H1 (cell line): ENCODE results near the gene CPLX1. TPM values are rescaled to one million over a fixed set of nuclear protein-coding genes. Genes with fewer than 3 reads are reported as not detected.

ENCODE experiments used
- CTCF ChIA-PET: fragments of 300-600 bp; sonication (Branson Sonifier 250); formaldehyde crosslinking; loops from one replicate; lab custom pipeline; 2021; ENCODE audit not compliant: partially characterized antibody; lab: Charles Lee
- POLR2A ChIA-PET: fragments of 300-600 bp; sonication (Branson Sonifier 250); formaldehyde crosslinking; loops from one replicate; lab custom pipeline; 2021; ENCODE audit warnings: inconsistent platforms; ENCODE audit not compliant: partially characterized antibody; lab: Charles Lee
- DNase-seq, 2 experiments: peaks; one replicate each; pipeline versions ENCODE4 v3.0.0 to v3.0.0-alpha.2; 2010 to 2022; ENCODE audit warnings: low spot score in 2 of 2, low read depth in 1 of 2, mixed read lengths in 1 of 2
- FAIRE-seq: peaks from 2 replicates; lab custom pipeline; 2011; peaks lifted over from hg19 to GRCh38; lab: Jason Lieb, UNC
- H2AFZ ChIP-seq: 2 replicates; pipeline ENCODE4 v1.8.1; 2012; ENCODE audit warnings: low read length, inconsistent platforms
- H2AK5ac ChIP-seq: 2 replicates; pipeline ENCODE4 v1.6.1; 2013; ENCODE audit warnings: low read depth, low read length
- H2BK120ac ChIP-seq: replicated peaks from 2 replicates; pipeline ENCODE3; 2013; ENCODE audit warnings: low read depth, low read length, inconsistent platforms
- H2BK12ac ChIP-seq: 2 replicates; pipeline ENCODE4 v1.6.1; 2013; ENCODE audit warnings: low read depth, low read length
- H2BK15ac ChIP-seq: 2 replicates; pipeline ENCODE4 v1.6.1; 2013; ENCODE audit warnings: low read length
- H2BK20ac ChIP-seq: 2 replicates; pipeline ENCODE4 v1.6.1; 2013; ENCODE audit warnings: low read length
- H2BK5ac ChIP-seq: 2 replicates; pipeline ENCODE4 v1.6.1; 2013; ENCODE audit warnings: low read depth, low read length
- H3K14ac ChIP-seq: 2 replicates; pipeline ENCODE4 v1.6.1; 2013; ENCODE audit warnings: inconsistent platforms; ENCODE audit not compliant: insufficient read length
- H3K18ac ChIP-seq: 2 replicates; pipeline ENCODE4 v1.6.1; 2013; ENCODE audit warnings: low read length; ENCODE audit errors: extremely low read depth
- H3K23ac ChIP-seq: 2 replicates; pipeline ENCODE4 v1.6.1; 2013; ENCODE audit warnings: inconsistent platforms; ENCODE audit not compliant: insufficient read length
- H3K23me2 ChIP-seq: 2 replicates; pipeline ENCODE4 v1.6.1; 2013; ENCODE audit warnings: low read depth, low read length
- H3K27ac ChIP-seq: 2 replicates; pipeline ENCODE4 v1.6.1; 2011; ENCODE audit warnings: low read depth, low read length, inconsistent platforms
- H3K27me3 ChIP-seq, 4 experiments: replicated peaks in 1 of 4; 1 replicate in 1 of 4; 2 replicates in 3 of 4; pipeline versions ENCODE4 v1.6.1 to v1.8.1; 2011 to 2013; ENCODE audit warnings: low read length in 3 of 4, mild to moderate bottlenecking in 3 of 4, inconsistent platforms in 2 of 4, mixed read lengths in 2 of 4, moderate library complexity in 1 of 4; ENCODE audit not compliant: control insufficient read depth in 3 of 4, insufficient read depth in 3 of 4; ENCODE audit errors: extremely low read depth in 1 of 4
- H3K36me3 ChIP-seq, 4 experiments: 2 replicates each; pipeline versions ENCODE4 v1.6.1 to v1.8.1; 2011 to 2013; ENCODE audit warnings: mild to moderate bottlenecking in 4 of 4, low read length in 3 of 4, moderate library complexity in 2 of 4, control low read depth in 1 of 4, inconsistent platforms in 1 of 4; ENCODE audit not compliant: insufficient read depth in 4 of 4, control insufficient read depth in 2 of 4
- H3K4ac ChIP-seq: replicated peaks from 2 replicates; pipeline ENCODE3; 2013; ENCODE audit warnings: low read length, low read depth, mixed read lengths, inconsistent platforms; ENCODE audit not compliant: insufficient read length
- H3K4me1 ChIP-seq, 4 experiments: replicated peaks in 1 of 4; 1 replicate in 1 of 4; 2 replicates in 3 of 4; pipeline versions ENCODE4 v1.6.1 to v1.8.1; 2011 to 2013; ENCODE audit warnings: low read length in 3 of 4, inconsistent platforms in 2 of 4, mixed read lengths in 1 of 4; ENCODE audit not compliant: insufficient read depth in 4 of 4, control insufficient read depth in 3 of 4
- H3K4me2 ChIP-seq, 2 experiments: 2 replicates each; pipeline versions ENCODE4 v1.6.1 to v1.8.1; 2011 to 2013; ENCODE audit warnings: low read depth in 2 of 2, low read length in 2 of 2, control low read depth in 1 of 2, inconsistent platforms in 1 of 2, mild to moderate bottlenecking in 1 of 2; ENCODE audit not compliant: insufficient read depth in 1 of 2
- H3K4me3 ChIP-seq, 4 experiments: fragments of 200-600, 300-600 bp in 1 of 4; sonication (generic), shearing (Covaris generic), sonication (Bioruptor Twin) in 1 of 4; 2 replicates each; pipeline versions ENCODE4 v1.5.1 to v1.8.1; 2011 to 2016; ENCODE audit warnings: low read length in 4 of 4, low read depth in 3 of 4, control low read depth in 2 of 4, inconsistent platforms in 2 of 4, mild to moderate bottlenecking in 2 of 4, mixed read lengths in 1 of 4, moderate library complexity in 1 of 4; ENCODE audit not compliant: insufficient read depth in 2 of 4; ENCODE audit errors: extremely low read depth in 1 of 4
- H3K56ac ChIP-seq: replicated peaks from 2 replicates; pipeline ENCODE3; 2013; ENCODE audit warnings: low read depth, mild to moderate bottlenecking, mixed read lengths, low read length, inconsistent platforms; ENCODE audit not compliant: insufficient read length
- H3K79me1 ChIP-seq: 2 replicates; pipeline ENCODE4 v1.6.1; 2013; ENCODE audit warnings: low read depth, low read length, control low read depth
- H3K79me2 ChIP-seq, 2 experiments: 2 replicates each; pipeline versions ENCODE4 v1.6.1 to v1.8.1; 2012 to 2013; ENCODE audit warnings: low read length in 2 of 2, mild to moderate bottlenecking in 2 of 2, inconsistent platforms in 1 of 2; ENCODE audit not compliant: insufficient read depth in 2 of 2, control insufficient read depth in 1 of 2
- H3K9ac ChIP-seq, 4 experiments: replicated peaks in 1 of 4; 1 replicate in 1 of 4; 2 replicates in 3 of 4; pipeline versions ENCODE4 v1.6.1 to v1.8.1; 2011 to 2013; ENCODE audit warnings: low read depth in 3 of 4, low read length in 3 of 4, control low read depth in 2 of 4, mild to moderate bottlenecking in 2 of 4, moderate library complexity in 2 of 4, inconsistent platforms in 1 of 4; ENCODE audit errors: extremely low read depth in 1 of 4
- H3K9me3 ChIP-seq, 2 experiments: 2 replicates each; pipeline versions ENCODE4 v1.6.1 to v1.8.1; 2012 to 2013; ENCODE audit warnings: mild to moderate bottlenecking in 2 of 2, moderate library complexity in 2 of 2, control low read depth in 1 of 2, inconsistent platforms in 1 of 2, low read depth in 1 of 2, low read length in 1 of 2, mixed read lengths in 1 of 2; ENCODE audit not compliant: insufficient read depth in 2 of 2
- H4K20me1 ChIP-seq, 2 experiments: replicated peaks in 1 of 2; 2 replicates each; pipeline versions ENCODE3 to v1.8.1; 2011 to 2013; ENCODE audit warnings: inconsistent platforms in 2 of 2, low read length in 2 of 2, mild to moderate bottlenecking in 1 of 2; ENCODE audit not compliant: insufficient read depth in 2 of 2, control insufficient read depth in 1 of 2
- H4K5ac ChIP-seq: 2 replicates; pipeline ENCODE4 v1.6.1; 2013; ENCODE audit warnings: low read length, low read depth, mixed read lengths, inconsistent platforms; ENCODE audit not compliant: insufficient read length
- H4K8ac ChIP-seq: 2 replicates; pipeline ENCODE4 v1.8.0; 2013; ENCODE audit warnings: mild to moderate bottlenecking, moderate library complexity, low read length, inconsistent platforms; ENCODE audit not compliant: insufficient read depth; ENCODE audit errors: extremely low read depth
- H4K91ac ChIP-seq: replicated peaks from 2 replicates; pipeline ENCODE3; 2013; ENCODE audit warnings: low read length, mixed read lengths, inconsistent platforms; ENCODE audit not compliant: insufficient read length
- ASH2L ChIP-seq: fragments of 200-600, 300-600 bp; sonication (generic); IDR thresholded peaks from one replicate; pipeline ENCODE4 v1.7.1; 2017; ENCODE audit warnings: low read length
- BCL11A ChIP-seq, 2 experiments: IDR thresholded peaks; one replicate each; pipeline ENCODE4 v1.6.1; 2011; ENCODE audit warnings: low read depth in 2 of 2, low read length in 2 of 2, mild to moderate bottlenecking in 2 of 2
- EGR1 ChIP-seq: IDR thresholded peaks from 2 replicates; pipeline ENCODE4 v1.6.1; 2011; ENCODE audit warnings: low read depth, low read length, borderline replicate concordance
- EP300 ChIP-seq, 2 experiments: IDR thresholded peaks; 1 replicate in 1 of 2; 2 replicates in 1 of 2; pipeline ENCODE4 v1.6.1; 2011 to 2012; ENCODE audit warnings: low read depth in 2 of 2, low read length in 2 of 2, mild to moderate bottlenecking in 2 of 2, borderline replicate concordance in 1 of 2, inconsistent platforms in 1 of 2, moderate library complexity in 1 of 2
- JUN ChIP-seq: IDR thresholded peaks from 2 replicates; pipeline ENCODE4 v1.6.1; 2011; ENCODE audit warnings: low read depth, mild to moderate bottlenecking, improper control_type of control experiment, low read length
- MAX ChIP-seq: IDR thresholded peaks from 2 replicates; pipeline ENCODE4 v1.6.1; 2012; ENCODE audit warnings: inconsistent platforms
- RBBP5 ChIP-seq: IDR thresholded peaks from 2 replicates; pipeline ENCODE4 v1.7.1; 2012; ENCODE audit warnings: low read depth, mild to moderate bottlenecking, inconsistent platforms, low read length, moderate library complexity, borderline replicate concordance
- SAP30 ChIP-seq: fragments of 300-600 bp; sonication (generic); IDR thresholded peaks from 2 replicates; pipeline ENCODE4 v1.7.1; 2012; ENCODE audit warnings: low read length, moderate library complexity, mild to moderate bottlenecking, inconsistent platforms; ENCODE audit not compliant: insufficient read depth, insufficient replicate concordance
- SIN3A ChIP-seq, 2 experiments: IDR thresholded peaks in 1 of 2; conservative IDR thresholded peaks in 1 of 2; 2 replicates each; pipeline ENCODE4 v1.6.1; 2011 to 2012; ENCODE audit warnings: low read length in 2 of 2, improper control_type of control experiment in 1 of 2, low read depth in 1 of 2, mild to moderate bottlenecking in 1 of 2
- SIX5 ChIP-seq: IDR thresholded peaks from 2 replicates; pipeline ENCODE4 v1.6.1; 2011; ENCODE audit warnings: mild to moderate bottlenecking, low read depth, low read length
- SP2 ChIP-seq: IDR thresholded peaks from 2 replicates; pipeline ENCODE4 v1.6.1; 2012; ENCODE audit warnings: mild to moderate bottlenecking, low read length, inconsistent platforms
- SP4 ChIP-seq: IDR thresholded peaks from 2 replicates; pipeline ENCODE4 v1.6.1; 2012; ENCODE audit warnings: low read length, inconsistent platforms
- WGBS, 2 experiments: shearing (Covaris generic) in 1 of 2; methylation state at CpG; one replicate each; pipeline versions ENCODE4 v1.1.6 to v1.1.7; 2013 to 2015; ENCODE audit warnings: low lambda C conversion rate in 2 of 2, mixed read lengths in 2 of 2, inconsistent platforms in 1 of 2, low coverage in 1 of 2, missing lambda C conversion rate in 1 of 2; ENCODE audit not compliant: insufficient replicate concordance in 2 of 2, insufficient coverage in 1 of 2, insufficient read length in 1 of 2; ENCODE audit errors: extremely low coverage in 1 of 2, missing lambda C conversion rate in 1 of 2; 5-methylcytosine and 5-hydroxymethylcytosine counted together
- polyA plus RNA-seq, 7 experiments: library from polyadenylated mRNA; depleted of rRNA in 3 of 7; stranded (reverse) in 5 of 7; unstranded in 2 of 7; fragments of >200 nt in 5 of 7; fragments of 200-250 nt in 2 of 7; gene quantifications; 1 replicate in 5 of 7; 2 replicates in 1 of 7; 4 replicates in 1 of 7; pipeline versions ENCODE4 v1.2.1 to v1.2.3, GENCODE V29; 2011 to 2013; ENCODE audit warnings: missing spikeins in 2 of 7, mixed read lengths in 2 of 7
- total RNA-seq: library from RNA; stranded (reverse); fragmentation: NEBNext Ultra II Directional; extraction: Animal tissue kit (Norgen Biotek cat#: 25700); gene quantifications from 2 replicates; pipeline ENCODE4 v1.2.1, GENCODE V29; 2021

The CPLX1 gene
- total and polyA plus RNA-seq, 2 of the 8 experiments (the other 6 are each of a cell fraction or from before 2014, with no cell fraction given): 0.32 to 0.56 TPM

DNA sequence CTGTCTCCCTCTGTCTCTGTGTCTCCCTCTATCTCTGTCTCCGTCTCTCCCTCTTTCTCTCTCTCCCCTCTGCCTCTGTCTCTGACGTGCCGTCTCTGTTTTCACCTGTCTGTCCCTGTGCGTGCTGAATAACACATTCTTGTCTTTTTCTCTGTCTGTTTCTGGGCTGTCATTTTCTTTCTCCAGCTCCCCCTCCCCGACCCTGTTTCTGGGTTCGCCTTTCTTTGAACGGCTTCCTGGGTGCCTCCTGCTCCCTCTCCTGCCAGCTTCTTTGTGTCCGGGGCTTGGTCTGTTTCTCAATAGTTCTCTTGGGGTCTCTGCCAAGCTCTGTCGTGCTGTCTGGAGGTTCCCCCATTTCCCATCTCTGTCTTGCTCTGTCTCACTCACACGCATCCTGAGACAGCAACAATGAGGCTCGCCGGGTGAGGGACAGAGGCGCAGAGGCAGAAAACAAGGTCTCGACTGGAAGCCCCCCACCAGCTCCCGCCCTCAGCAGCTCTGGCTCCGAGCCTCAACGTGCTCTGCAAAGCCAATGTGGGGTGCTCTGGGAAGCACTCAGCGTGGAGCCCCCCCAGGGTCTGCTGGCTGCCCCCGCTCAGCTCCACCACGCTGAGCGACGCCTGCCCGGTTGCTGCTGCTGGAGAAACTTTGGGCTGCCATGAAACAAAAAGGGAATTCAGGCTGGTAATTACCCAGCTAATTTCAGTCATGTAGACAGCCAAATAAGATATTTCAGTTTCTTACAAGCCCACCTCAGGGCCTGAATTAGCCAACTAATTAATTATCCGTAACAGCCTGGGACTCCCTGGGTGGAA lies 3.4 kb downstream of the CPLX1 start:
- H3K4me2 ChIP-seq: no peak overlapping the region
- FAIRE-seq (no peak), DNase-seq (no peak)
- no peaks in the 10 kb centered on the region for H3K36me3 ChIP-seq
- H3K18ac ChIP-seq: no peak overlapping the region
- no peak overlapping the region for H2BK15ac ChIP-seq
- H3K27ac ChIP-seq: no peak overlapping the region
- no peak overlapping the region for H3K23ac ChIP-seq
- H2BK5ac ChIP-seq: no peak overlapping the region
- no peak overlapping the region for H4K91ac ChIP-seq
- ChIA-PET CTCF (interaction anchor here (0.6 to 3.5 kb wide), 7 partner anchors 8 to 159 kb away, joined by 3 to 17 read pairs (median 4); no protein-coding TSS in a partner anchor), POLR2A (interaction anchor here (0.7 to 1.2 kb wide), 3 partner anchors 9 to 1713 kb away, joined by 3 read pairs; no protein-coding TSS in a partner anchor)
- no peak overlapping the region for H3K4me3 ChIP-seq
- H4K5ac ChIP-seq: no peak overlapping the region
- no peaks in the 10 kb centered on the region for H3K79me1 ChIP-seq
- no peak overlapping the region for H2BK12ac ChIP-seq
- no peak overlapping the region for H3K14ac ChIP-seq
- H2BK20ac ChIP-seq: no peak overlapping the region
- peaks cover 1 to 11% of the 10 kb centered on the region in 2 experiments for H4K20me1 ChIP-seq
- H3K4me1 ChIP-seq: peaks cover 0 to 4% (median 2%) of the 10 kb centered on the region in 4 experiments; a peak in 3 of 7 replicates
- no peaks in the 10 kb centered on the region for H3K9me3 ChIP-seq
- H4K8ac ChIP-seq: no peak overlapping the region
- WGBS, 2 experiments: 69% methylated on average over 24 of the region's 24 CpGs; no CpG with 5 or more reads in 1 of the 2 experiments
- peaks cover 5% of the 10 kb centered on the region; the same call in 1 of the 2 replicates for H3K23me2 ChIP-seq
- H2AK5ac ChIP-seq: no peak overlapping the region
- no peak overlapping the region for H2AFZ ChIP-seq
- no peak overlapping the region for H3K4ac ChIP-seq
- no peak overlapping the region for H3K9ac ChIP-seq
- no peak overlapping the region for H2BK120ac ChIP-seq
- peaks cover 33 to 74% (median 60%) of the 10 kb centered on the region in 4 experiments for H3K27me3 ChIP-seq
- H3K56ac ChIP-seq: no peak overlapping the region
- no peaks in the 10 kb centered on the region for H3K79me2 ChIP-seq
- TF ChIP-seq SIN3A (conservative IDR thresholded peaks at IDR 0.05 in 1 of 2, IDR thresholded peaks at IDR 0.05 in 1 of 2; ENCODE audit: low read depth in 1 of 2, low read length in 2 of 2): no peak
- TF ChIP-seq EP300 (IDR thresholded peaks at IDR 0.05; ENCODE audit: borderline replicate concordance in 1 of 2, low read depth in 2 of 2, low read length in 2 of 2): no peak
- no peak for TF ChIP-seq ASH2L
- TF ChIP-seq SIX5: no peak
- no peak for TF ChIP-seq SP4
- TF ChIP-seq BCL11A (IDR thresholded peaks at IDR 0.05; ENCODE audit: low read depth in 2 of 2, low read length in 2 of 2): no peak
- TF ChIP-seq JUN: no peak
- no peak for TF ChIP-seq SAP30
- no peak for TF ChIP-seq EGR1
- no peak for TF ChIP-seq MAX
- no peak for TF ChIP-seq RBBP5
- no peak for TF ChIP-seq SP2
